HepG2 (cell line): Measurements from ENCODE around the gene DPYD. TPM values are rescaled to one million over a fixed set of nuclear protein-coding genes. Genes with fewer than 3 reads are reported as not detected.

Experiments
- ATAC-seq: fragments of 200-7000 bp; cut with Tn5 transposase; 3 replicates; pipeline ENCODE4 v1.9.1; 2020; ENCODE audit warnings: mild to moderate bottlenecking, moderate library complexity
- BruUV-seq: library from RNA; stranded (reverse); fragments of 400-500 nt; replicated peaks from 2 replicates; lab custom pipeline; 2021; lab: Mats Ljungman, UMichigan
- CTCF ChIA-PET: fragments of 300-600 bp; formaldehyde crosslinking; extraction: SDS; loops from one replicate; lab custom pipeline; 2021; ENCODE audit warnings: low total read pairs, inconsistent platforms, low intra/inter-chr PET ratio; lab: Yijun Ruan, JAX
- POLR2A ChIA-PET: fragments of 350-600 bp; sonication (Branson Sonifier 250); formaldehyde crosslinking; loops from one replicate; lab custom pipeline; 2020; ENCODE audit warnings: antibody characterized with exemption, inconsistent platforms; lab: Yijun Ruan, JAX
- DNase-seq: peaks from one replicate; pipeline ENCODE4 v3.0.0-alpha.2; 2015; ENCODE audit warnings: low spot score
- FAIRE-seq: peaks from 3 replicates; lab custom pipeline; 2011; peaks lifted over from hg19 to GRCh38; lab: Jason Lieb, UNC
- H2AFZ ChIP-seq: one replicate; pipeline ENCODE4 v1.6.1; 2011; ENCODE audit warnings: low read length, inconsistent platforms
- H3K27ac ChIP-seq: fragments of 300-600 bp; 3 replicates; pipeline ENCODE4 v1.8.0; 2011; ENCODE audit warnings: mixed run types, mild to moderate bottlenecking, mixed read lengths, low read length, inconsistent platforms; ENCODE audit not compliant: insufficient read depth; ENCODE audit errors: extremely low read length
- H3K27me3 ChIP-seq, 2 experiments: fragments of 200-600 bp in 1 of 2; 2 replicates in 1 of 2; 3 replicates in 1 of 2; pipeline versions ENCODE4 v1.6.0 to v1.8.0; 2011; ENCODE audit warnings: low read length in 2 of 2, mild to moderate bottlenecking in 2 of 2, moderate library complexity in 2 of 2, inconsistent platforms in 1 of 2; ENCODE audit not compliant: insufficient read depth in 2 of 2, control insufficient read depth in 1 of 2
- H3K36me3 ChIP-seq, 2 experiments: fragments of 200-600 bp in 1 of 2; replicated peaks in 1 of 2; 2 replicates in 1 of 2; 3 replicates in 1 of 2; pipeline versions ENCODE4 v1.5.1 to v1.8.0; 2011; ENCODE audit warnings: low read length in 2 of 2, inconsistent platforms in 1 of 2; ENCODE audit not compliant: insufficient read depth in 2 of 2, control insufficient read depth in 1 of 2
- H3K4me1 ChIP-seq: 2 replicates; pipeline ENCODE4 v1.5.1; 2012; ENCODE audit warnings: low read length, inconsistent platforms; ENCODE audit not compliant: insufficient read depth
- H3K4me2 ChIP-seq: 2 replicates; pipeline ENCODE4 v1.6.0; 2011; ENCODE audit warnings: low read depth, low read length, inconsistent platforms
- H3K4me3 ChIP-seq, 3 experiments: fragments of 200-600 bp in 1 of 3; sonication (generic), shearing (Covaris generic) in 1 of 3; replicated peaks in 1 of 3; 2 replicates each; pipeline ENCODE4 v1.5.1; 2011 to 2016; ENCODE audit warnings: low read length in 3 of 3, inconsistent platforms in 2 of 3, low read depth in 2 of 3, mild to moderate bottlenecking in 2 of 3, control low read depth in 1 of 3, mixed read lengths in 1 of 3; ENCODE audit not compliant: insufficient read depth in 1 of 3
- H3K79me2 ChIP-seq: one replicate; pipeline ENCODE4 v1.6.1; 2011; ENCODE audit warnings: low read length, inconsistent platforms; ENCODE audit not compliant: insufficient read depth
- H3K9ac ChIP-seq: 2 replicates; pipeline ENCODE4 v1.6.0; 2011; ENCODE audit warnings: mild to moderate bottlenecking, low read depth, low read length, inconsistent platforms; ENCODE audit not compliant: insufficient read depth
- H3K9me3 ChIP-seq: 2 replicates; pipeline ENCODE4 v1.5.1; 2012; ENCODE audit warnings: mild to moderate bottlenecking, low read length
- H4K20me1 ChIP-seq: 2 replicates; pipeline ENCODE4 v1.6.0; 2011; ENCODE audit warnings: inconsistent platforms, mild to moderate bottlenecking, low read length, moderate library complexity; ENCODE audit not compliant: insufficient read depth
- AFF4 ChIP-seq: sonication (generic); formaldehyde crosslinking; IDR thresholded peaks from 2 replicates; pipeline ENCODE4 v1.4.0; 2020; ENCODE audit warnings: missing genetic modification reagents
- BHLHE40 ChIP-seq: IDR thresholded peaks from 2 replicates; pipeline ENCODE4 v1.6.1; 2011; ENCODE audit warnings: low read length, improper control_type of control experiment
- GTF3A ChIP-seq: sonication (generic); formaldehyde crosslinking; conservative IDR thresholded peaks from 2 replicates; pipeline ENCODE4 v1.4.0; 2020; ENCODE audit warnings: mild to moderate bottlenecking, missing genetic modification reagents
- IKZF1 ChIP-seq: fragments of 450-650 bp; IDR thresholded peaks from 2 replicates; pipeline ENCODE4 v1.7.1; 2016
- MEIS2 ChIP-seq: sonication (generic); formaldehyde crosslinking; IDR thresholded peaks from 2 replicates; pipeline ENCODE4 v1.9.0; 2021; ENCODE audit warnings: mild to moderate bottlenecking, missing genetic modification reagents
- NPAS2 ChIP-seq: sonication (generic); formaldehyde crosslinking; IDR thresholded peaks from 2 replicates; pipeline ENCODE4 v1.8.0; 2022; ENCODE audit warnings: mild to moderate bottlenecking, missing genetic modification reagents, borderline replicate concordance
- RAD21 ChIP-seq: fragments of 450-650 bp; formaldehyde crosslinking; IDR thresholded peaks from 2 replicates; pipeline ENCODE4 v1.5.0; 2020; ENCODE audit warnings: mild to moderate bottlenecking
- SNAI1 ChIP-seq: sonication (generic); formaldehyde crosslinking; IDR thresholded peaks from 2 replicates; pipeline ENCODE4 v1.5.0; 2020; ENCODE audit warnings: mild to moderate bottlenecking, missing genetic modification reagents, borderline replicate concordance
- TOPORS ChIP-seq: sonication (generic); formaldehyde crosslinking; IDR thresholded peaks from 2 replicates; pipeline ENCODE4 v1.8.0; 2023; ENCODE audit warnings: mild to moderate bottlenecking, missing genetic modification reagents
- ZBTB8A ChIP-seq: sonication (generic); formaldehyde crosslinking; IDR thresholded peaks from 2 replicates; pipeline ENCODE4 v1.4.0; 2020; ENCODE audit warnings: mild to moderate bottlenecking, low read depth, missing genetic modification reagents, borderline replicate concordance
- ZNF331 ChIP-seq: sonication (generic); formaldehyde crosslinking; IDR thresholded peaks from 2 replicates; pipeline ENCODE4 v1.4.0; 2020; ENCODE audit warnings: missing genetic modification reagents
- ZNF441 ChIP-seq: sonication (generic); formaldehyde crosslinking; IDR thresholded peaks from 2 replicates; pipeline ENCODE4 v1.7.0; 2021; ENCODE audit warnings: missing genetic modification reagents, borderline replicate concordance
- ZNF589 ChIP-seq: sonication (generic); formaldehyde crosslinking; conservative IDR thresholded peaks from 2 replicates; pipeline ENCODE4 v1.8.0; 2022; ENCODE audit warnings: mild to moderate bottlenecking, moderate library complexity, missing genetic modification reagents
- ZNF644 ChIP-seq: IDR thresholded peaks from 2 replicates; pipeline ENCODE4 v1.6.1; 2016; ENCODE audit warnings: low read depth
- WGBS: methylation state at CpG from one replicate; pipeline ENCODE4 v1.1.6; 2017; ENCODE audit warnings: low lambda C conversion rate; 5-methylcytosine and 5-hydroxymethylcytosine counted together
- in situ Hi-C: cut with HindIII; loops from 2 replicates; pipeline ENCODE4 v1.10.0; 2017; ENCODE audit warnings: low pct_unique_long_range_greater_than_20kb; ENCODE audit not compliant: extremely low pct_ligation_motif_present
- intact Hi-C: fragments of 100-400 bp; cut with micrococcal nuclease; formaldehyde crosslinking; loops from one replicate; pipeline ENCODE4 v1.10.0; 2022; ENCODE audit not compliant: unreplicated experiment
- polyA plus RNA-seq, 8 experiments: library from polyadenylated mRNA; depleted of rRNA in 3 of 8; stranded (reverse) in 7 of 8; unstranded in 1 of 8; fragments of >200 nt; fragmentation: Illumina TruSeq in 4 of 8; extraction: Trizol in 4 of 8; gene quantifications; 2 replicates each; pipeline versions ENCODE4 v1.2.1 to v1.2.3, GENCODE V29; 2011 to 2016; ENCODE audit warnings: low read depth in 4 of 8, missing spikeins in 1 of 8, mixed read lengths in 1 of 8; ENCODE audit not compliant: insufficient read depth in 1 of 8
- total RNA-seq, 5 experiments: library from RNA; depleted of rRNA; stranded (reverse); fragments of >200 nt; fragmentation: Illumina TruSeq; extraction: Trizol; gene quantifications; 2 replicates each; pipeline ENCODE4 v1.2.3, GENCODE V29; 2016; ENCODE audit warnings: low read depth in 1 of 5
- TF ChIP-seq, protein P1 (sequence below): sonication (generic); formaldehyde crosslinking; IDR thresholded peaks from 2 replicates; pipeline ENCODE4 v1.4.0; 2020; ENCODE audit warnings: missing genetic modification reagents; ENCODE audit errors: not compliant biosample characterization
- TF ChIP-seq, protein P2 (sequence below): sonication (generic); formaldehyde crosslinking; IDR thresholded peaks from 2 replicates; pipeline ENCODE4 v1.4.0; 2020; ENCODE audit warnings: missing genetic modification reagents, borderline replicate concordance
- TF ChIP-seq, protein P3 (sequence below): sonication (generic); formaldehyde crosslinking; IDR thresholded peaks from 2 replicates; pipeline ENCODE4 v1.8.0; 2022; ENCODE audit warnings: missing genetic modification reagents, mild to moderate bottlenecking, inconsistent platforms, borderline replicate concordance

DPYD gene
- total and polyA plus RNA-seq, 2 of the 13 experiments (the other 11 are each of a cell fraction or from before 2014, with no cell fraction given), result 1.3 to 3.4 TPM

DNA sequence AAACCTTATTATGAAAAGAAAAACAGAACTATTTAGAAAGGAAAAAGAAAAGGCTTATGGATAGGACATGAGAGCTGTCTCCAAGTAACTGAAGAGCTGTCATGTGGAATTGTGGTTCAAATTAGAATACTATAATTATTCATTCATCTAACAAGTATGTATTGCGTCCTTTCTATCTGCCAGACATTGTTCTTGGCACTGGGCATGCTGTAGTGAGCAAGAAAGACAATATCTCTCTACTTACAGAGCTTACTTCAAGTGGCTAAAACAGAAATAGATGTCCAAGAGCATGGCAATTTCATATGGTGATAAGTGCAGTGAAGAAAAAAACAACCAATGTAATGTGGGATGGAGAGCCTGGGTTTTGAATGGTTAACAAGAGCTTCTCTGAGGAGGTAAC, 413.0 kb downstream of the DPYD start:
- no peak for DNase-seq
- no peak overlapping the region for H3K27ac ChIP-seq
- no peak overlapping the region for H3K4me3 ChIP-seq
- in situ Hi-C loops, result no loop called here
- intact Hi-C loops, result no loop called here
- H3K79me2 ChIP-seq, result no peaks in the 10 kb centered on the region
- 46% methylated on average over 1 of the region's 1 CpG for WGBS
- ATAC-seq, result no peak
- H2AFZ ChIP-seq, result no peak overlapping the region
- H3K27me3 ChIP-seq, result no peaks in the 10 kb centered on the region
- POLR2A ChIA-PET, result no interaction called here
- CTCF ChIA-PET, result no interaction called here
- 0 out of 2 replicates have a peak, but pooled peaks cover 4% of the 10 kb centered on the region for H3K9me3 ChIP-seq
- no peak overlapping the region for H3K4me2 ChIP-seq
- no peaks in the 10 kb centered on the region for H3K36me3 ChIP-seq
- H3K4me1 ChIP-seq, result no peaks in the 10 kb centered on the region
- no peaks in the 10 kb centered on the region for H4K20me1 ChIP-seq
- no peak overlapping the region for H3K9ac ChIP-seq
- FAIRE-seq, result no peak
- no TSS peak for BruUV-seq
- TF ChIP-seq ZBTB8A (CRISPR knock-in tag), result no peak
- no peak for TF ChIP-seq ZNF589 (CRISPR knock-in tag)
- TF ChIP-seq, protein P1, sequence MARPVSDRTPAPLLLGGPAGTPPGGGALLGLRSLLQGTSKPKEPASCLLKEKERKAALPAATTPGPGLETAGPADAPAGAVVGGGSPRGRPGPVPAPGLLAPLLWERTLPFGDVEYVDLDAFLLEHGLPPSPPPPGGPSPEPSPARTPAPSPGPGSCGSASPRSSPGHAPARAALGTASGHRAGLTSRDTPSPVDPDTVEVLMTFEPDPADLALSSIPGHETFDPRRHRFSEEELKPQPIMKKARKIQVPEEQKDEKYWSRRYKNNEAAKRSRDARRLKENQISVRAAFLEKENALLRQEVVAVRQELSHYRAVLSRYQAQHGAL (CRISPR knock-in tag), result no peak
- TF ChIP-seq SNAI1 (CRISPR knock-in tag), result no peak
- TF ChIP-seq TOPORS, result no peak
- TF ChIP-seq RAD21 (CRISPR knock-in tag), result no peak
- TF ChIP-seq AFF4 (CRISPR knock-in tag), result no peak
- no peak for TF ChIP-seq ZNF441
- no peak for TF ChIP-seq GTF3A (CRISPR knock-in tag)
- TF ChIP-seq, protein P2, sequence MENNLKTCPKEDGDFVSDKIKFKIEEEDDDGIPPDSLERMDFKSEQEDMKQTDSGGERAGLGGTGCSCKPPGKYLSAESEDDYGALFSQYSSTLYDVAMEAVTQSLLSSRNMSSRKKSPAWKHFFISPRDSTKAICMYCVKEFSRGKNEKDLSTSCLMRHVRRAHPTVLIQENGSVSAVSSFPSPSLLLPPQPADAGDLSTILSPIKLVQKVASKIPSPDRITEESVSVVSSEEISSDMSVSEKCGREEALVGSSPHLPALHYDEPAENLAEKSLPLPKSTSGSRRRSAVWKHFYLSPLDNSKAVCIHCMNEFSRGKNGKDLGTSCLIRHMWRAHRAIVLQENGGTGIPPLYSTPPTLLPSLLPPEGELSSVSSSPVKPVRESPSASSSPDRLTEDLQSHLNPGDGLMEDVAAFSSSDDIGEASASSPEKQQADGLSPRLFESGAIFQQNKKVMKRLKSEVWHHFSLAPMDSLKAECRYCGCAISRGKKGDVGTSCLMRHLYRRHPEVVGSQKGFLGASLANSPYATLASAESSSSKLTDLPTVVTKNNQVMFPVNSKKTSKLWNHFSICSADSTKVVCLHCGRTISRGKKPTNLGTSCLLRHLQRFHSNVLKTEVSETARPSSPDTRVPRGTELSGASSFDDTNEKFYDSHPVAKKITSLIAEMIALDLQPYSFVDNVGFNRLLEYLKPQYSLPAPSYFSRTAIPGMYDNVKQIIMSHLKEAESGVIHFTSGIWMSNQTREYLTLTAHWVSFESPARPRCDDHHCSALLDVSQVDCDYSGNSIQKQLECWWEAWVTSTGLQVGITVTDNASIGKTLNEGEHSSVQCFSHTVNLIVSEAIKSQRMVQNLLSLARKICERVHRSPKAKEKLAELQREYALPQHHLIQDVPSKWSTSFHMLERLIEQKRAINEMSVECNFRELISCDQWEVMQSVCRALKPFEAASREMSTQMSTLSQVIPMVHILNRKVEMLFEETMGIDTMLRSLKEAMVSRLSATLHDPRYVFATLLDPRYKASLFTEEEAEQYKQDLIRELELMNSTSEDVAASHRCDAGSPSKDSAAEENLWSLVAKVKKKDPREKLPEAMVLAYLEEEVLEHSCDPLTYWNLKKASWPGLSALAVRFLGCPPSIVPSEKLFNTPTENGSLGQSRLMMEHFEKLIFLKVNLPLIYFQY (CRISPR knock-in tag), result no peak
- TF ChIP-seq IKZF1, result no peak
- TF ChIP-seq, protein P3, sequence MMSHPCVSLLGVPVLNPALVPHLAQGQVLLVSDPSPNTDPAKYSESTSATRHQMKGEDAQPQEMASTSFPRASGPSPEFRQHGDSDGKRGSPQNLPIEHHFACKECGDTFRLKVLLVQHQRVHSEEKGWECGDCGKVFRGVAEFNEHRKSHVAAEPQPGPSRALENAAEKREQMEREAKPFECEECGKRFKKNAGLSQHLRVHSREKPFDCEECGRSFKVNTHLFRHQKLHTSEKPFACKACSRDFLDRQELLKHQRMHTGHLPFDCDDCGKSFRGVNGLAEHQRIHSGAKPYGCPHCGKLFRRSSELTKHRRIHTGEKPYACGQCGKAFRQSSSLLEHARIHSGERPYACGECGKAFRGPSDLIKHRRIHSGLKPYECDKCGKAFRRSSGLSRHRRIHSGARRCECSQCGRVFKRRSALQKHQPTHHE (CRISPR knock-in tag), result no peak
- no peak for TF ChIP-seq MEIS2
- TF ChIP-seq ZNF331 (CRISPR knock-in tag), result no peak
- no peak for TF ChIP-seq BHLHE40
- no peak for TF ChIP-seq NPAS2 (CRISPR knock-in tag)
- TF ChIP-seq ZNF644 (CRISPR knock-in tag), result no peak
